Fibroblast of villous mesenchyme (primary cell): Measurements from ENCODE around the gene IL6R. TPM values are rescaled to one million over a fixed set of nuclear protein-coding genes. Genes with fewer than 3 reads are reported as not detected.

Experiments used
- DNase-seq: peaks from one replicate; pipeline ENCODE4 v3.0.0-alpha.2; 2010; ENCODE audit warnings: low read depth
- H3K4me3 ChIP-seq: 2 replicates; pipeline ENCODE4 v1.5.1; 2011; ENCODE audit warnings: low read depth, mild to moderate bottlenecking, low read length
- total RNA-seq: library from RNA; depleted of rRNA; stranded (reverse); fragments of >200 nt; gene quantifications from 2 replicates; pipeline ENCODE4 v1.2.3, GENCODE V29; 2012
- TF ChIP-seq, protein P1 (sequence below): IDR thresholded peaks from 2 replicates; pipeline ENCODE4 v1.5.1; 2012; ENCODE audit warnings: low read depth, mild to moderate bottlenecking, low read length; ENCODE audit not compliant: insufficient read depth

IL6R gene
- total RNA-seq, 1 donor, result 30.2 TPM

GRCh38 chr1:154406886-154407197 lies 1.7 kb downstream of the IL6R start:
- peak overlapping the region; percentile 70 for H3K4me3 ChIP-seq
- TF ChIP-seq, protein P1, sequence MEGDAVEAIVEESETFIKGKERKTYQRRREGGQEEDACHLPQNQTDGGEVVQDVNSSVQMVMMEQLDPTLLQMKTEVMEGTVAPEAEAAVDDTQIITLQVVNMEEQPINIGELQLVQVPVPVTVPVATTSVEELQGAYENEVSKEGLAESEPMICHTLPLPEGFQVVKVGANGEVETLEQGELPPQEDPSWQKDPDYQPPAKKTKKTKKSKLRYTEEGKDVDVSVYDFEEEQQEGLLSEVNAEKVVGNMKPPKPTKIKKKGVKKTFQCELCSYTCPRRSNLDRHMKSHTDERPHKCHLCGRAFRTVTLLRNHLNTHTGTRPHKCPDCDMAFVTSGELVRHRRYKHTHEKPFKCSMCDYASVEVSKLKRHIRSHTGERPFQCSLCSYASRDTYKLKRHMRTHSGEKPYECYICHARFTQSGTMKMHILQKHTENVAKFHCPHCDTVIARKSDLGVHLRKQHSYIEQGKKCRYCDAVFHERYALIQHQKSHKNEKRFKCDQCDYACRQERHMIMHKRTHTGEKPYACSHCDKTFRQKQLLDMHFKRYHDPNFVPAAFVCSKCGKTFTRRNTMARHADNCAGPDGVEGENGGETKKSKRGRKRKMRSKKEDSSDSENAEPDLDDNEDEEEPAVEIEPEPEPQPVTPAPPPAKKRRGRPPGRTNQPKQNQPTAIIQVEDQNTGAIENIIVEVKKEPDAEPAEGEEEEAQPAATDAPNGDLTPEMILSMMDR, result no peak
- DNase-seq, result no peak

GRCh38 chr1:154407198-154408091 lies 2.3 kb downstream of the IL6R start:
- peak overlapping the region; percentile 23 for H3K4me3 ChIP-seq
- DNase-seq, result no peak
- TF ChIP-seq, protein P1, result no peak

DNA sequence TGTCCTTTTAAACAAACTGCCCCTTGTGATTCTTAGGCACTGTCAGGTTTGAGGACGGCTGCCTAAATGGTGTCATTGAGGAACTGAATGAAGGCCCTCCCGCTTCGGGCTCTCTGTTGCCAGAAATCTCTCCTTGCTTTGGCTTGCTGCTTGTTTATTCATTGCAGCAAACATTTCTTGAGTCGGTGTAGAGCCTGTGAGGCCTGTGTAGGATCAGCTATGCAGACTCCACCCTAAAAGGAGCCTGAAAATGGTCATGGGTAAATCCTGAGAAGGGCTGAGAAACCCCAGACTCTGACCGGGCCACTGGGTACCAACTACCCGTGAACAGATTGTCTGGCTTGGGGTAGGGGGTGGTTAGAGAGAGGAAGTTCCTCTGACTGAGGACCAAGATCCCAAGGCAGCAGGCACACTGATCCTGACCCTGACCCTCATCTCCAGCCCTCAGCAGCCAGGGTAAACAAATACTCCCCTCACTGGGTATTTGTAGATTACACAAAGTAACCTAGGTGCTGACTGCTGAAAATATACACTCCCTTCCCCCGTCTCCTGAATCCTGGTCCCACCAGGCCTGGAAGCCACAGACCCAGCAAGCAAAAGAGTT lies 3.1 kb downstream of the IL6R start:
- DNase-seq, result peak; percentile 67
- H3K4me3 ChIP-seq, result no peak overlapping the region
- TF ChIP-seq, protein P1, result no peak

- H3K4me3 ChIP-seq, result no peak overlapping the region
- TF ChIP-seq, protein P1, result no peak
- no peak for DNase-seq
Measured at GRCh38 chr1:154410185-154410827, 5.2 kb downstream of the IL6R start.

- DNase-seq, result no peak
- TF ChIP-seq, protein P1, result no peak
- H3K4me3 ChIP-seq, result no peak overlapping the region
Measured at GRCh38 chr1:154411525-154411924, 6.4 kb downstream of the IL6R start.

GRCh38 chr1:154413177-154413783 lies 8.1 kb downstream of the IL6R start:
- DNase-seq, result no peak
- TF ChIP-seq, protein P1, result no peak
- H3K4me3 ChIP-seq, result no peak overlapping the region
